ENCODE data around the gene STAM.

- TF ChIP-seq CTCF (conservative IDR thresholded peaks at IDR 0.05; ENCODE audit: low read length) (no peak), EZH2phosphoT487 (IDR thresholded peaks at IDR 0.05; ENCODE audit: borderline replicate concordance) (no peak)
These were observed 21.9 kb upstream of the STAM start for GRCh38 chr10:17622061-17622460.

All from Loucy (cell line).